Measurements from ENCODE around the gene LRP8.
"Not testable (repeated sequence)": the region's sequence is repeated elsewhere in the genome, so short reads cannot be mapped to it uniquely, and the experiment has no call there.

Gene LRP8

DNA sequence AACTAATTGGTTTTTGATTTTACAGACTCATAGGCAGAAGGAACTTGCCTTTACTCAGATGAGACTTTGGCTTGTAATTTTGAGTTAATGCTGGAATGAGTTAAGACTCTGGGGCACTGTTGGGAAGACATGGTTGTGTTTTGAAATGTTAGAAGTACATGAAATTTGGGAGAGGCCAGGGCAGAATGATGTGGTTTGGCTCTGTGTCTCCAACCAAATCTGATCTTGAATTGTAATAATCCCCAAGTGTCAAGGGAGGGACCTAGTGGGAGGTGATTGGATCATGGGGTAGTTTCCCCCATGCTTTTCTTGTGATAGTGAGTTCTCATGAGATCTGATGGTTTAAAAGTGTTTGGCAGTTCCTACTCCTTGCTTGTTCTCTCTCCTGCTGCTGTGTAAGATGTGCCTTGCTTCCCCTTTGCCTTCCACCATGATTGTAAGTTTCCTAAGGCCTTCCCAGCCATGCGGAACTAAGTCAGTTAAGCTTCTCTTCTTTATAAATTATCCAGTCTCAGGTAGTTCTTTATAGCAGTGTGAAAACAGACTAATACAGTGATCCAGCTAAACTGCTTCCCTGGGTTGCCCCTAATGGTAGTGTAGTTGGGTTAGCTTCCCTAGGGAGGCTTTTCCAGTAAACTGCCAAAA lies 121.0 kb downstream of the LRP8 start:
- no peak for DNase-seq

DNA sequence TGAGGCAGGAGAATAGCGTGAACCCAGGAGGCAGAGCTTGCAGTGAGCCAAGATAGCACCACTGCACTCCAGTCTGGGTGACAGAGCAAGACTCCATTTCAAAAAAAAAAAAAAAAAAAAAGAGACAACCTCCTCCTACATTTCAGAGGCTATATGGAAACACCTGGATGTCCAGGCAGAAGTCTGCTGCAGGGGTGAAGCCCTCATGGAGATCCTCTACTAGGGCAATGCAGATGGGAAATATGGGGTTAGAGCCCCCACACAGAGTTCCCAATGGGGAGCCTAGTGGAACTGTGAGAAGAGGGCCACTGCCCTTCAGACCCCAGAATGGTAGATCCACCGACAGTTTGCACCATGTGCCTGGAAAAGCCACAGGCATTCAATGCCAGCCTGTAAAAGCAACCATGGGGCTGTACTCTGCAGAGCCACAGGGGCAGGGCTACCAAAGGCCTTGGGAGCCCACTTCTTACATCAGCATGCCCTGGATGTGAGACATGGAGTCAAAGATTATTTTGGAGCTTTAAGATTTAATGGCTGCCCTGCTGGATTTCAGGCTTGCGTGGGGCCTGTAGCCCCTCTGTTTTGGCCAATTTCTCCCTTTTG lies 121.7 kb downstream of the LRP8 start:
- not testable (repeated sequence) for DNase-seq

DNA sequence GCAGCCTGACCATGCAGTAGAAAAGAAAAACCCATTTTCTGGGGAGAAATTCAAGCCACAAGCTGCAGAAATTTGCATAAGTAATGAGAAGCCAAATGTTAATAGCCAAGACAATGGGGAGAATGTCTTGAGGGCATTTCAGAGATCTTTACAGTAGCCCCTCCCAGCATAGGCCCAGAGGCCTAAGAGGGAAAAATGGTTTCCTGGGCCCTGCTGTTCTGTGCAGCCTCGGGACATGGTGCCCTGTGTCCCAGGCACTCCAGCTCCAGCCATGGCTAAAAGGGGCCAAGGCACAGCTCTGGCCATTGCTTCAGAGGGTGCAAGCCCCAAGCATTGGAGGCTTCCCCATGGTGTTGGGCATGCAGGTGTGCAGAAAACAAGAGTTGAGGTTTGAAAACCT lies 122.4 kb downstream of the LRP8 start:
- not testable (repeated sequence) for DNase-seq

DNA sequence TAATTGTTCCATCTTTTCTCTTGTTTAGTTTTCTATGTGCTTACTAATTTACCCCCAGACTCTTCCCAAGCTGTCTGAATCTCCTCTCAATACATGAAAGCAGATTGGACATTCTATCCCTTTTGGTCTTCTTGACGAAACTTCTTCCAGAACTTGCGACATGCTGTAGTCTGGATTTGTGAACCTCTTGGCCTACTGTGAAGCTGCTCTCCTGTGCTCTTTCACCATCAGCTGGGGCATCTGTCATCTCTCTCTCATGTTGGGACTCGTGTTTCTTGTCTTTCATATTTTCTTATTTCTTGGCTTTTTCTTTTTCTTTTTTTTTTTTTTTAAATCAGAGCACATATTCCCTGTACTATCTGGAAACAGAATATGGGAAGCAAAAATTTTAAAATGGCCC lies 124.4 kb downstream of the LRP8 start:
- DNase-seq = no peak

DNA sequence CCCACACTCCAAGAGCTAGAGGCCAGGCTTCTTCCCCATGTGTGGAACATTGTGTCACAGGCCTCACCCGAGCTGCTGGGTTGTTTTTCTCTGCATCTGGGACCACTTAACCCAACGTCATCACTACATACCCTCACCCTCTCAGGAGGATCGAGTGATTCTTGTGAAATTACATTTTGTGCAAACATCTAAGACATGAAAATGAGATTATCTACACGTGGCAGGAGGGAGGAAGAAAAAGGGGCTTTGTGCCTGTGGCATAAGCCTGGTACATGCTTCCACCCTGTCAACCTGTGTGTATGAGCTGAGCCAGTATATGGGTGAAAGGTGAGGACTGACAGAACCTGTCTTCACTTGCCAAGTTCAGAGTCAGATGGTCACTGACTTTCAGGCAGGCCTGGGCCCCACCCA lies 129.6 kb downstream of the LRP8 start:
- no peak for DNase-seq

DNA sequence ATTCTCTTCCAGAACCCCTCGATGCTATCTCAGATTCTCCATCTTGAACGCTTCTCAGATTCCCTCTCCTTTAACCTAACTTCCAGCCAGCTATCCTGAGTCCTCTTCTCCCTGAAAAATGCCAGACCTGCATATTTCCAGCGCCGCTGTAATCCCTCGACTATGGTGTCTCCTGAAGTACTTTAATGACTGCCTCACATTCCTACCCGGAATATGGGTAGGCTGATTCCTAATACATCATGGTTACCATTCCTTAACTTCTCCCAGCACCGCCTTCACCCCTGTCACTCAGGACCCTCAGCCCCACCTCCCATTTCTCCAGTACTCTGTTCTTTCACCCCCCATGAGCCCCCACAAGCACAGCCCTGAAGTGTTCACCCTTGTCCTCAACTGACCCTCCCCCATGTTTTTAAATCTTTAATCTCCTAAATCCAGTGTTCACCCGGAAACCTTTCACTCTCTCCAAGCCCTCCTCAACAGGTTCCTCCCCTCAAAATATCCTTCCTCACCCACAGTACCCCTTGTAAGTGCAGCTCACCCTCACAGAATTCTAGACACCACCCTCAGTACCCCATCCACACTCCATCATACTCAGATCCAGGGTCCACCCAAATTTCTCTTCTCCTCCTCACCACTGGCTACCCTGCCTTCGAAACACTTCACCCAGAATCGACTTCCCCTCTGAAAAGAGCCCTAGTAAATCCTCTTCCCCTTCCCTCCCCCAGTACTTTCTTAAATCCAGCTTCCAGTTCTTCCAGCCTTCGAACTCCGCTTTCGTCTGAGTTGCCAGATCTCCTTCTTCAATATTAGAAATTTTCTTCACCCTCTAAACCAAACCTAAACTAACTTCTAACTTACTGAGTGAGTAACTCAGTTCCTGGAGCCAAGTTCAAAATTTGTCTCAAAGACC lies 130.3 kb downstream of the LRP8 start:
- no peak for DNase-seq

DNA sequence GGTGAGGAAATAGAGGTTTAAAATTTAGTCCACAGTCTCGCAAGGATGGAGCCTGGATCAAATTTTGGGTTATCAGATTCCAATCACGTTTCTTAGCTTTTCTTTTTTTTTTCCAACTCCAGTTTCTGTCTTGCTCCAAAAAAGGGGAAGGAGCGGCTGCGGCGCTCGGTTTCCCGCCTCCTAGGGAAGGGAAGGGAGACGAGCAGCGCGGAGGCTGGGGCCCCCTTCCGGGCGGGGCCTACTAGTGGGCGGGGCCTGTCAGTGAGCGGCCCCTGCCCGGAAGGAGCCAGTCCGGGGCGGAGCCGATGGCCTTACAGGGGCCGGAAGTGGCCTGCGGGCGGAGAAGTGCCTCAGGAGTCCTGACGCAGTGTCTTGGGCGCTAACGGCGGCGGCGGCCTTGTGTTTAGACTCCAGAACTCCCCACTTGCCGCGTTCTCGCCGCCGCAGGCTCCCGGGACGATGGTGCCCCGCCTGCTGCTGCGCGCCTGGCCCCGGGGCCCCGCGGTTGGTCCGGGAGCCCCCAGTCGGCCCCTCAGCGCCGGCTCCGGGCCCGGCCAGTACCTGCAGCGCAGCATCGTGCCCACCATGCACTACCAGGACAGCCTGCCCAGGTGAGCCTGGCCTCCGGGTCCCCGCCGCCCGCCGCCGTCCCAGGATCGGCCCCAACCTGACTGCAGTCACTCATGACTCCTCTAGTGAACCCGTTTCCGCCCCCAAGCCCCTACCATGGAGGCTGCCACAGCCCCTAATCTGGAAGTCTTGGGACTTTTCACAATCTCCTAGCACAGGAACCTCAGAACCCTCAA lies 131.2 kb downstream of the LRP8 start, which contains the start of gene CPT2:
Gene CPT2 (plus strand): TSS at position 340 of the 806 bp plus-strand sequence. CDS start 120 bp downstream, at position 460.
- DNase-seq = peak; percentile 89

DNA sequence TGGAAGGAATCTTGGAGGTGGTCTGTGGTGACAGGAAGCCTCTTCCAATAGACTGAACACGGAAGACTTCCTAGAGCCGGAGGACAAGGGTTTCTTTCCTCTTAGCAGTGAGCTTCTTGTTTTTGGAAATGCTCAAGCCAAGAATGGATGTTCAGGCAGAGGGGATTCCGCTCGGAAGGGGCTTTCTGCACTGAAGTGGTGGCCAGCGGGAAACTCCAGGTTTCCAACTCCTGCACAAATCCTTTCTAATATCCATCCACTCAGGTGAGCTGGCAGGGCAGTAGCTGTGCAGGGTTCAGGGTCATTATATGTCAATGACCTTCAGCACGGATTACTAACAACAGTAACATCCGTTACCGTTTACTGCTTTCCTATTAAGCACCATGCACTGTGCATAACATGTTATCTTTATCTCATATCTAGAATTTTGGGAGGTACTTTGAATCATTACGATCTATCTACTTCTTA lies 131.8 kb downstream of the LRP8 start:
- DNase-seq = no peak

DNA sequence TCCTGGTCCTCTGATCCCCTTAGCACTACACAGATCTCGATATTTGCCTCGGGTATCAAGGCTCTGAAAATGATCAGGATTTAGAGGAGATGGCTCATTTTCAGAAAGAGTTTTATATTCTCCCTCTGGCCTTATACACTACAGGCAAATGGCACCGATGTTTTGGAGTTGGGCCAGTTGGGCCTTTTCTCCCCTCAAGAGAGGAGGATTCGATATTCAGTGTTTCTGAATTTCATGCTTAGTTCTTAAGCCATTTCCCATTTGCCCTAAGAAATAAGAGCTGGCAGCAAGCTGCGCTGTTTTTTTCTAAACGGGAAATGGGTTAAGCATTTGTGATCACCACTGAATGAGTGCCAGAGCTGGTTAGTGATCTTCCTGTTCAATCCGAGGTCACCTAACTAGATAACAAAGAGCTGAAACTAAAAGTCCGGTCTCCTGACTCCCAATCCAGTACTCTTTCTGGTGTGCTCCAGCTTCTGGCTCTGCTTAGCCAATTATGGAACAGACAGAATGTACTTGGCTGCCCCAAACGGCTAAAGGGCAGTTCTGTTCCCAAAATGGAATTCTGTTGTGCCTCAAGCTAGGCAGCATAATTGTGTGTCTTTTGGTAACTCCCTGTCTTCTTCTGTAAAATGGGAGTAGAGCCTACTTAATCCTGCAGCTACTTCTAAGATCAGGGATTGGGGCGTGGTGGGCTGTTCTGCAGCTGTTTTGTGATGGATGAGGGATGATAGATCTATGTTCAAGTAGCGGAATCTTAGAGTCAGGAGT lies 132.4 kb downstream of the LRP8 start:
- no peak for DNase-seq

Measured in right kidney (tissue), 1 donor.